CD14-positive monocyte (primary cell): ENCODE measurements around the gene NECAB3. TPM values are rescaled to one million over a fixed set of nuclear protein-coding genes. Genes with fewer than 3 reads are reported as not detected.
"Not testable (repeated sequence)": the region's sequence is repeated elsewhere in the genome, so short reads cannot be mapped to it uniquely, and the experiment has no call there.

Source experiments
- DNase-seq, 3 donors: peaks; one replicate each; pipeline ENCODE4 v3.0.0-alpha.2; 2011 to 2022
- H2AFZ ChIP-seq: 2 replicates; pipeline ENCODE4 v1.6.0; 2012; ENCODE audit warnings: mild to moderate bottlenecking, low read depth, low read length, inconsistent platforms; ENCODE audit not compliant: insufficient read depth, poor library complexity, severe bottlenecking
- H3K27ac ChIP-seq, 2 donors: 1 replicate in 1 of 2; 2 replicates in 1 of 2; pipeline ENCODE4 v1.5.1; 2012 to 2013; ENCODE audit warnings: low read length in 2 of 2, control low read depth in 1 of 2, inconsistent platforms in 1 of 2, low read depth in 1 of 2, mild to moderate bottlenecking in 1 of 2
- H3K27me3 ChIP-seq, 2 donors: one replicate each; pipeline versions ENCODE4 v1.6.0 to v1.6.1; 2011 to 2013; ENCODE audit warnings: low read length in 2 of 2; ENCODE audit not compliant: control insufficient read depth in 2 of 2, insufficient read depth in 2 of 2
- H3K36me3 ChIP-seq, 2 donors: replicated peaks in 1 of 2; 1 replicate in 1 of 2; 2 replicates in 1 of 2; pipeline versions ENCODE4 v1.5.1 to v1.6.1; 2012 to 2013; ENCODE audit warnings: low read length in 2 of 2, control low read depth in 1 of 2, inconsistent platforms in 1 of 2, mild to moderate bottlenecking in 1 of 2; ENCODE audit not compliant: insufficient read depth in 2 of 2, control insufficient read depth in 1 of 2
- H3K4me1 ChIP-seq, 2 donors: 1 replicate in 1 of 2; 2 replicates in 1 of 2; pipeline versions ENCODE4 v1.5.1 to v1.6.1; 2012 to 2013; ENCODE audit warnings: low read length in 2 of 2, control low read depth in 1 of 2, inconsistent platforms in 1 of 2, mild to moderate bottlenecking in 1 of 2, moderate library complexity in 1 of 2; ENCODE audit not compliant: insufficient read depth in 2 of 2, control insufficient read depth in 1 of 2
- H3K4me2 ChIP-seq: replicated peaks from 2 replicates; pipeline ENCODE3; 2012; ENCODE audit warnings: low read length, moderate library complexity, mild to moderate bottlenecking; ENCODE audit not compliant: poor library complexity, severe bottlenecking; ENCODE audit errors: extremely low read depth
- H3K4me3 ChIP-seq, 3 experiments: fragments of 200-600 bp in 1 of 3; sonication (generic) in 1 of 3; replicated peaks in 1 of 3; 1 replicate in 2 of 3; 2 replicates in 1 of 3; pipeline ENCODE4 v1.5.1; 2011 to 2013; ENCODE audit warnings: low read length in 3 of 3, mild to moderate bottlenecking in 3 of 3, control low read depth in 2 of 3, low read depth in 2 of 3, inconsistent platforms in 1 of 3, moderate library complexity in 1 of 3
- H3K79me2 ChIP-seq: 2 replicates; pipeline ENCODE4 v1.6.0; 2012; ENCODE audit warnings: mild to moderate bottlenecking, control low read depth, inconsistent platforms, low read length, moderate library complexity; ENCODE audit not compliant: insufficient read depth
- H3K9ac ChIP-seq: 2 replicates; pipeline ENCODE4 v1.6.0; 2017; ENCODE audit warnings: low read length, mild to moderate bottlenecking; ENCODE audit not compliant: insufficient read depth, poor library complexity, severe bottlenecking
- H3K9me3 ChIP-seq, 2 donors: replicated peaks in 1 of 2; 1 replicate in 1 of 2; 2 replicates in 1 of 2; pipeline versions ENCODE4 v1.5.1 to v1.6.1; 2012 to 2013; ENCODE audit warnings: low read length in 2 of 2, control low read depth in 1 of 2; ENCODE audit not compliant: control insufficient read depth in 1 of 2, insufficient read depth in 1 of 2
- H4K20me1 ChIP-seq: 2 replicates; pipeline ENCODE4 v1.6.0; 2012; ENCODE audit warnings: mild to moderate bottlenecking, low read length, control low read depth, moderate library complexity; ENCODE audit not compliant: insufficient read depth
- H3K27ac Mint-ChIP-seq, 7 donors: one replicate each; pipeline ENCODE4 v1.8.0; 2020; ENCODE audit warnings: mild to moderate bottlenecking in 7 of 7, mixed read lengths in 7 of 7, moderate library complexity in 6 of 7, inconsistent platforms in 2 of 7
- H3K27me3 Mint-ChIP-seq, 3 donors: one replicate each; pipeline ENCODE4 v1.8.0; 2021 to 2022; ENCODE audit warnings: low read depth in 3 of 3, mild to moderate bottlenecking in 3 of 3, mixed read lengths in 3 of 3, moderate library complexity in 3 of 3, inconsistent platforms in 1 of 3
- H3K36me3 Mint-ChIP-seq, 2 donors: one replicate each; pipeline ENCODE4 v1.8.0; 2020; ENCODE audit warnings: mixed read lengths in 2 of 2, inconsistent platforms in 1 of 2, mild to moderate bottlenecking in 1 of 2
- H3K4me1 Mint-ChIP-seq: one replicate; pipeline ENCODE4 v1.8.0; 2020; ENCODE audit warnings: mild to moderate bottlenecking, mixed read lengths
- H3K4me3 Mint-ChIP-seq, 2 donors: one replicate each; pipeline ENCODE4 v1.8.0; 2020; ENCODE audit warnings: mild to moderate bottlenecking in 2 of 2, mixed read lengths in 2 of 2, moderate library complexity in 1 of 2
- H3K9me3 Mint-ChIP-seq, 7 donors: one replicate each; pipeline ENCODE4 v1.8.0; 2020 to 2022; ENCODE audit warnings: mixed read lengths in 7 of 7, mild to moderate bottlenecking in 6 of 7, moderate library complexity in 6 of 7, inconsistent platforms in 2 of 7
- CTCF ChIP-seq: fragments of 200-600 bp; IDR thresholded peaks from one replicate; pipeline ENCODE4 v1.8.0; 2022; ENCODE audit warnings: antibody characterized with exemption, mild to moderate bottlenecking
- WGBS: methylation state at CpG from one replicate; pipeline ENCODE4 v1.1.5; 2013; ENCODE audit warnings: missing lambda C conversion rate; ENCODE audit not compliant: insufficient coverage; 5-methylcytosine and 5-hydroxymethylcytosine counted together
- intact Hi-C, 2 donors: fragments of 100-400 bp; cut with micrococcal nuclease; formaldehyde crosslinking; loops; one replicate each; pipeline versions ENCODE4 v1.15.0 to v1.15.1; 2023
- polyA plus RNA-seq, 3 donors: library from polyadenylated mRNA; depleted of rRNA in 1 of 3; unstranded in 2 of 3; stranded (reverse) in 1 of 3; fragments of 300-500 nt in 2 of 3; fragments of >200 nt in 1 of 3; fragmentation: Illumina TruSeq in 2 of 3; gene quantifications; 1 replicate in 2 of 3; 2 replicates in 1 of 3; pipeline ENCODE4 v1.2.3, GENCODE V29; 2012 to 2021

The NECAB3 gene
- polyA plus RNA-seq, 3 donors: 1.3 to 12.8 (median 1.8) TPM

- DNase-seq: no peak
- 100% methylated on average over 1 of the region's 3 CpGs for WGBS
- Histone ChIP-seq H3K4me2 (no peak overlapping the region), H3K27ac (no peak overlapping the region), H3K4me1 (no peaks in the 10 kb centered on the region), H3K9ac (no peak overlapping the region), H2AFZ (no peak overlapping the region), H3K27me3 (no peaks in the 10 kb centered on the region), H4K20me1 (no peaks in the 10 kb centered on the region), H3K9me3 (no peaks in the 10 kb centered on the region), H3K36me3 (peaks cover 41 to 72% of the 10 kb centered on the region in 2 donors), H3K79me2 (no peaks in the 10 kb centered on the region), H3K4me3 (no peak overlapping the region)
- no peak overlapping the region for H3K27ac Mint-ChIP-seq
- peaks cover 0 to 6% (median 0%) of the 10 kb centered on the region in 3 donors for H3K27me3 Mint-ChIP-seq
- H3K4me1 Mint-ChIP-seq: no peaks in the 10 kb centered on the region
- H3K9me3 Mint-ChIP-seq: no peaks in the 10 kb centered on the region
- H3K4me3 Mint-ChIP-seq: no peak overlapping the region
- intact Hi-C loops: no loop called here
- peaks cover 56 to 70% of the 10 kb centered on the region in 2 donors for H3K36me3 Mint-ChIP-seq
- no peak for TF ChIP-seq CTCF
Observed at GRCh38 chr20:33635341-33635740, 38.9 kb downstream of the NECAB3 start.

- H3K27ac Mint-ChIP-seq, intact Hi-C loops, H3K9me3 ChIP-seq, H3K4me1 ChIP-seq, H3K4me2 ChIP-seq, H4K20me1 ChIP-seq, H3K9me3 Mint-ChIP-seq, H2AFZ ChIP-seq, H3K27me3 ChIP-seq, H3K9ac ChIP-seq, H3K4me1 Mint-ChIP-seq, H3K27ac ChIP-seq, DNase-seq, H3K4me3 Mint-ChIP-seq, H3K79me2 ChIP-seq, H3K4me3 ChIP-seq, H3K27me3 Mint-ChIP-seq: not testable (repeated sequence)
- peaks cover 52 to 71% of the 10 kb centered on the region in 2 donors for H3K36me3 Mint-ChIP-seq
- H3K36me3 ChIP-seq: peaks cover 47 to 75% of the 10 kb centered on the region in 2 donors
- 100% methylated on average over 2 of the region's 4 CpGs for WGBS
Observed at GRCh38 chr20:33631910-33632309, 42.3 kb downstream of the NECAB3 start.
